GM19025 (cell line): Measurements from ENCODE around the gene KIF17.

Experiments
- ATAC-seq: cut with Tn5 transposase; IDR thresholded peaks from one replicate; pipeline ENCODE4 v1.9.1; 2021; ENCODE audit warnings: mild to moderate bottlenecking, low read depth, moderate library complexity; ENCODE audit not compliant: unreplicated experiment

The KIF17 gene

GRCh38 chr1:20633190-20634064 is 84.4 kb downstream of the KIF17 start, which contains the start of gene PINK1:
Gene PINK1, plus strand, starts transcription at chr1:20633458. Its CDS starts 91 bp downstream, at chr1:20633549.
- peak; percentile 45 for ATAC-seq

GRCh38 chr1:20632386-20632785 is 85.4 kb downstream of the KIF17 start:
- ATAC-seq = no peak

GRCh38 chr1:20630729-20631128 is 87.1 kb downstream of the KIF17 start:
- no peak for ATAC-seq

- ATAC-seq = no peak
Measured at GRCh38 chr1:20626524-20626923, 91.3 kb downstream of the KIF17 start.

GRCh38 chr1:20626098-20626427 is 91.7 kb downstream of the KIF17 start:
- ATAC-seq = no peak

GRCh38 chr1:20625176-20626097 is 92.4 kb downstream of the KIF17 start:
- ATAC-seq = no peak

- ATAC-seq = no peak
Measured at GRCh38 chr1:20624709-20625108, 93.1 kb downstream of the KIF17 start.

- ATAC-seq = no peak
Measured at GRCh38 chr1:20621012-20621411, 96.8 kb downstream of the KIF17 start.

- no peak for ATAC-seq
Measured at GRCh38 chr1:20619999-20620398, 97.8 kb downstream of the KIF17 start.

- ATAC-seq = no peak
Measured at GRCh38 chr1:20618550-20618949, 99.3 kb downstream of the KIF17 start.

GRCh38 chr1:20616847-20617487 is 100.8 kb downstream of the KIF17 start:
- no peak for ATAC-seq

- ATAC-seq = no peak
Measured at GRCh38 chr1:20615946-20616846, 101.6 kb downstream of the KIF17 start.

- no peak for ATAC-seq
Measured at GRCh38 chr1:20614131-20614579, 103.7 kb downstream of the KIF17 start.
